Measurements from ENCODE around the gene RNF144B. TPM values are rescaled to one million over a fixed set of nuclear protein-coding genes. Genes with fewer than 3 reads are reported as not detected.

The RNF144B gene
- total and polyA plus RNA-seq, 9 of the 15 experiments (the other 6 are each of a cell fraction or from before 2014, with no cell fraction given): 0.01 TPM; not detected in 8

DNA sequence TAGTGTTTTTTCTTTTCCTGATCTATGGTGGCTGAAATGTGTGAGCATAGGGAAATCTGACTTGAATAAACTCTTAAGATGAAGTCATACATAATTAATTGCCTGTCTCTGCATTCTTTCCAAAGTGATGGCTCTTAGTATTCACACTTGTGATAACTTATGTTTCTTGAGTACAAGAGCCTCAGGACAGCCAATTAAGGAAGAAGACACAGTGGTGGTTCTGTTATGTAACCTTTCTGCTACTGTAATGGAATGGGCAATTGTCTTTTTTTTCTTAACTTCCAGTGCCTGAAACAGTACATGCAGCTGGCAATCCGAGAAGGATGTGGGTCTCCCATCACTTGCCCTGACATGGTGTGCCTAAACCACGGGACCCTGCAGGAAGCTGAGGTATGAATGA lies 40.1 kb downstream of the RNF144B start:
- TF ChIP-seq HNRNPH1 (optimal IDR thresholded peaks at IDR 0.05; ENCODE audit: low read depth, low read length) (no peak), TRIM24 (IDR thresholded peaks at IDR 0.05) (no peak), MEIS2 (IDR thresholded peaks at IDR 0.05; ENCODE audit: partially characterized antibody) (no peak), MCM2 (IDR thresholded peaks at IDR 0.05; ENCODE audit: low read depth) (no peak), PHB2 (IDR thresholded peaks at IDR 0.05; ENCODE audit: low read depth) (no peak), NR2C2 (CRISPR knock-in tag; IDR thresholded peaks at IDR 0.05) (no peak), NR2C2 (tag; IDR thresholded peaks at IDR 0.05) (no peak), STAG1 (CRISPR knock-in tag; IDR thresholded peaks at IDR 0.05; ENCODE audit: borderline replicate concordance) (no peak), SNIP1 (IDR thresholded peaks at IDR 0.05; ENCODE audit: low read depth) (no peak), MYBL2 (IDR thresholded peaks at IDR 0.05; ENCODE audit: low read depth) (no peak), MYBL2 (CRISPR knock-in tag; IDR thresholded peaks at IDR 0.05; ENCODE audit: borderline replicate concordance) (no peak), ZNF263 (CRISPR knock-in tag; IDR thresholded peaks at IDR 0.05; ENCODE audit: borderline replicate concordance) (no peak), ATF7 (IDR thresholded peaks at IDR 0.05) (no peak), RBM25 (IDR thresholded peaks at IDR 0.05; ENCODE audit: low read depth, low read length, severe bottlenecking) (no peak)
- Histone ChIP-seq H3K9me1 (ENCODE audit: control insufficient read depth, insufficient read depth, low read length) (no peaks in the 10 kb centered on the region), H3K36me3 (ENCODE audit: control insufficient read depth, insufficient read depth, low read length) (no peaks in the 10 kb centered on the region), H3K27ac (ENCODE audit: extremely low read depth, low read depth, low read length) (no peak overlapping the region), H3K9ac (ENCODE audit: insufficient read depth in 1 of 2, low read depth in 2 of 2, low read length in 2 of 2) (no peak overlapping the region), H3K4me1 (replicated peaks in 1 of 2; ENCODE audit: control insufficient read depth in 2 of 2, insufficient read depth in 2 of 2, low read length in 2 of 2) (no peaks in the 10 kb centered on the region), H3K9me3 (replicated peaks; ENCODE audit: control insufficient read depth, insufficient read depth, low read depth, low read length) (no peaks in the 10 kb centered on the region), H3K27me3 (ENCODE audit: control insufficient read depth in 2 of 2, insufficient read depth in 2 of 2, low read length in 2 of 2) (no peaks in the 10 kb centered on the region), H3K4me3 (no peak overlapping the region), H2AFZ (ENCODE audit: low read depth, low read length) (no peak overlapping the region), H3K4me2 (ENCODE audit: insufficient read depth, low read length) (no peak overlapping the region), H4K20me1 (replicated peaks; ENCODE audit: control insufficient read depth, insufficient read depth, low read length) (no peaks in the 10 kb centered on the region), H3K79me2 (ENCODE audit: control insufficient read depth, insufficient read depth, low read length) (no peaks in the 10 kb centered on the region)
- ChIA-PET POLR2A (interaction anchor here (1.0 kb wide), 1 partner anchor 76 kb away, joined by 3 read pairs; no protein-coding TSS in a partner anchor), CTCF (ENCODE audit: low intra/inter-chr PET ratio) (no interaction called here)
- no peak for FAIRE-seq
- in situ Hi-C loops (cut with MboI): no loop called here
- no peak for ATAC-seq
- no peak for DNase-seq (ENCODE audit: extremely low read depth in 1 of 4, low spot score in 3 of 4)
- intact Hi-C loops (cut with micrococcal nuclease): no loop called here
- no TSS peak for BruUV-seq (replicated peaks)
- WGBS (ENCODE audit: insufficient coverage, low coverage, missing lambda C conversion rate): 0% methylated on average over 2 of the region's 2 CpGs

All from K562 (cell line).